GM12865 (cell line): ENCODE data around the gene ZNG1A.
"Not testable (repeated sequence)": the region's sequence is repeated elsewhere in the genome, so short reads cannot be mapped to it uniquely, and the experiment has no call there.

Experiments
- DNase-seq: peaks from one replicate; pipeline ENCODE4 v3.0.0; 2010; ENCODE audit warnings: low read depth
- H3K4me3 ChIP-seq: 2 replicates; pipeline ENCODE4 v1.5.1; 2011; ENCODE audit warnings: mild to moderate bottlenecking, low read depth, low read length, control low read depth

The ZNG1A gene

GRCh38 chr9:115118-115451 is 63.8 kb downstream of the ZNG1A start:
- H3K4me3 ChIP-seq, DNase-seq: not testable (repeated sequence)

- DNase-seq, result not testable (repeated sequence)
These were observed 64.4 kb downstream of the ZNG1A start for GRCh38 chr9:114267-115117.

GRCh38 chr9:113468-114266 is 65.2 kb downstream of the ZNG1A start:
- DNase-seq, result peak; percentile 34
- peak overlapping the region; percentile 61 for H3K4me3 ChIP-seq

More at GRCh38 chr9:114267-115117, 64.4 kb downstream of the ZNG1A start:
- H3K4me3 ChIP-seq, result peak overlapping the region; percentile 61

- DNase-seq, H3K4me3 ChIP-seq: not testable (repeated sequence)
These were observed 66.0 kb downstream of the ZNG1A start for GRCh38 chr9:112589-113467.

GRCh38 chr9:110672-111071 is 68.2 kb downstream of the ZNG1A start:
- H3K4me3 ChIP-seq, DNase-seq: not testable (repeated sequence)

GRCh38 chr9:109540-109939 is 69.3 kb downstream of the ZNG1A start:
- DNase-seq, H3K4me3 ChIP-seq: not testable (repeated sequence)

GRCh38 chr9:108742-109495 is 69.9 kb downstream of the ZNG1A start:
- DNase-seq, H3K4me3 ChIP-seq: not testable (repeated sequence)

GRCh38 chr9:105991-106390 is 72.9 kb downstream of the ZNG1A start:
- H3K4me3 ChIP-seq, DNase-seq: not testable (repeated sequence)

- not testable (repeated sequence) for H3K4me3 ChIP-seq, DNase-seq
These were observed 78.4 kb downstream of the ZNG1A start for GRCh38 chr9:100430-100829.

GRCh38 chr9:99867-100266 is 79.0 kb downstream of the ZNG1A start:
- H3K4me3 ChIP-seq, DNase-seq: not testable (repeated sequence)

- H3K4me3 ChIP-seq, DNase-seq: not testable (repeated sequence)
These were observed 80.1 kb downstream of the ZNG1A start for GRCh38 chr9:98775-99174.

GRCh38 chr9:94992-95391 is 83.9 kb downstream of the ZNG1A start:
- H3K4me3 ChIP-seq, DNase-seq: not testable (repeated sequence)

- DNase-seq, H3K4me3 ChIP-seq: not testable (repeated sequence)
These were observed 84.5 kb downstream of the ZNG1A start for GRCh38 chr9:94323-94722.

- not testable (repeated sequence) for DNase-seq
These were observed 84.9 kb downstream of the ZNG1A start for GRCh38 chr9:93909-94308.

GRCh38 chr9:90851-91250 is 88.0 kb downstream of the ZNG1A start:
- not testable (repeated sequence) for DNase-seq, H3K4me3 ChIP-seq

More at GRCh38 chr9:93909-94308, 84.9 kb downstream of the ZNG1A start:
- H3K4me3 ChIP-seq, result not testable (repeated sequence)

- not testable (repeated sequence) for DNase-seq, H3K4me3 ChIP-seq
These were observed 90.3 kb downstream of the ZNG1A start for GRCh38 chr9:88396-89037.

- H3K4me3 ChIP-seq, DNase-seq: not testable (repeated sequence)
These were observed 91.0 kb downstream of the ZNG1A start for GRCh38 chr9:87860-88259.

GRCh38 chr9:87105-87504 is 91.8 kb downstream of the ZNG1A start:
- not testable (repeated sequence) for H3K4me3 ChIP-seq, DNase-seq
